Bronchial epithelial cell (primary cell): ENCODE results near the gene TEX29. TPM values are rescaled to one million over a fixed set of nuclear protein-coding genes. Genes with fewer than 3 reads are reported as not detected.

Source experiments
- DNase-seq: peaks from one replicate; pipeline ENCODE4 v3.0.0-alpha.2; 2010; ENCODE audit warnings: low read depth
- FAIRE-seq: peaks from 2 replicates; lab custom pipeline; 2011; peaks lifted over from hg19 to GRCh38; lab: Jason Lieb, UNC
- H3K27me3 ChIP-seq: 2 replicates; pipeline ENCODE4 v1.5.1; 2011; ENCODE audit warnings: low read length; ENCODE audit not compliant: control insufficient read depth, insufficient read depth
- H3K36me3 ChIP-seq: 2 replicates; pipeline ENCODE4 v1.5.1; 2011; ENCODE audit warnings: low read length; ENCODE audit not compliant: control insufficient read depth, insufficient read depth
- H3K4me3 ChIP-seq: 2 replicates; pipeline ENCODE4 v1.5.1; 2011; ENCODE audit warnings: mild to moderate bottlenecking, low read depth, low read length, control low read depth
- total RNA-seq: library from RNA; depleted of rRNA; stranded (reverse); fragments of >200 nt; gene quantifications from 2 replicates; pipeline ENCODE4 v1.2.1, GENCODE V29; 2014
- TF ChIP-seq, protein P1 (sequence below): IDR thresholded peaks from 2 replicates; pipeline ENCODE4 v1.5.1; 2011; ENCODE audit warnings: mild to moderate bottlenecking, moderate library complexity, low read length, control low read depth, inconsistent platforms; ENCODE audit not compliant: insufficient read depth, severe bottlenecking

The TEX29 gene
- total RNA-seq, 1 donor from 2014 or later = not detected

DNA sequence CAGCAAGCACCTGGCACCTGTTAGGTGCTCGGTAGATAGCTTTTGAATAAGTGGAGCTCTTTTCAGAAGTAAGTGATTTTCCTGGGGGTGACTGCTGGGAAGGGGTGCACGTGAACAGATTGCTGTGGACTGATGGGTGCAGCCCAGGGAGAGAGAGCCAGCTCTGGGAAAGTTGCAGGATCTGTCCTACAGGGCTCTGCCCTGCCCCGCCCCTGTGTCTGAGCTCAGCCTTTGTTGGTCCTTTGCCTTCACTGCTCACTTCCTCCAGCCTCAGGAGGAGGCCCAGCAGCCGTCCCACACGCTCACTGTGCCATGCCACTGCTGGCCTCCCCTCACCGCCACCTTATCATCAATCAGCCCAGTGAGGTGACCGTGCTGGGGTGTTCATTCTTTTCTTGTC, 33.7 kb upstream of the TEX29 start:
- FAIRE-seq (no peak), DNase-seq (no peak)
- peaks cover 28% of the 10 kb centered on the region for H3K36me3 ChIP-seq
- no peaks in the 10 kb centered on the region for H3K27me3 ChIP-seq
- H3K4me3 ChIP-seq = no peak overlapping the region
- TF ChIP-seq, protein P1, sequence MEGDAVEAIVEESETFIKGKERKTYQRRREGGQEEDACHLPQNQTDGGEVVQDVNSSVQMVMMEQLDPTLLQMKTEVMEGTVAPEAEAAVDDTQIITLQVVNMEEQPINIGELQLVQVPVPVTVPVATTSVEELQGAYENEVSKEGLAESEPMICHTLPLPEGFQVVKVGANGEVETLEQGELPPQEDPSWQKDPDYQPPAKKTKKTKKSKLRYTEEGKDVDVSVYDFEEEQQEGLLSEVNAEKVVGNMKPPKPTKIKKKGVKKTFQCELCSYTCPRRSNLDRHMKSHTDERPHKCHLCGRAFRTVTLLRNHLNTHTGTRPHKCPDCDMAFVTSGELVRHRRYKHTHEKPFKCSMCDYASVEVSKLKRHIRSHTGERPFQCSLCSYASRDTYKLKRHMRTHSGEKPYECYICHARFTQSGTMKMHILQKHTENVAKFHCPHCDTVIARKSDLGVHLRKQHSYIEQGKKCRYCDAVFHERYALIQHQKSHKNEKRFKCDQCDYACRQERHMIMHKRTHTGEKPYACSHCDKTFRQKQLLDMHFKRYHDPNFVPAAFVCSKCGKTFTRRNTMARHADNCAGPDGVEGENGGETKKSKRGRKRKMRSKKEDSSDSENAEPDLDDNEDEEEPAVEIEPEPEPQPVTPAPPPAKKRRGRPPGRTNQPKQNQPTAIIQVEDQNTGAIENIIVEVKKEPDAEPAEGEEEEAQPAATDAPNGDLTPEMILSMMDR = no peak

DNA sequence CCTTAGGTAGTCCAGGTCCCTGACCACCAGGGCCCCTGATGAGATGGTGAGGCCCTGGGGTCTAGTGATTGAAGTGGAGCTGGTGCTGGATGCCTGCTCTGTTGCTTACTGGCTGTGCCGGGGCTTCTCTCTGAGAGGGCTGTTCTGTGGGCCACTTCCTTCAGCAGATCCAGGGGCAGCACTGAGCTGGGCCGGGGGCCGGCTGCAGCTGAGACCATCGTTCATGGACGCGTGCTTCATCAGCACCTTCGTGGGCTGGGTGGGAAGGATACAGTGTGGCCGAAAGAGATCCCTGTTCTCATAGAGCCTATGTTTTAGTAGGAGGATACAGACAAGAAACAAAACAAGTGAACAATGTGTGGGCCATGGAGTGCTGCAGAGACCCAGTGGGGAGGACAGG, 33.2 kb upstream of the TEX29 start:
- peaks cover 29% of the 10 kb centered on the region for H3K36me3 ChIP-seq
- H3K4me3 ChIP-seq = no peak overlapping the region
- no peak for FAIRE-seq
- TF ChIP-seq, protein P1 = no peak
- no peak for DNase-seq
- H3K27me3 ChIP-seq = no peaks in the 10 kb centered on the region

DNA sequence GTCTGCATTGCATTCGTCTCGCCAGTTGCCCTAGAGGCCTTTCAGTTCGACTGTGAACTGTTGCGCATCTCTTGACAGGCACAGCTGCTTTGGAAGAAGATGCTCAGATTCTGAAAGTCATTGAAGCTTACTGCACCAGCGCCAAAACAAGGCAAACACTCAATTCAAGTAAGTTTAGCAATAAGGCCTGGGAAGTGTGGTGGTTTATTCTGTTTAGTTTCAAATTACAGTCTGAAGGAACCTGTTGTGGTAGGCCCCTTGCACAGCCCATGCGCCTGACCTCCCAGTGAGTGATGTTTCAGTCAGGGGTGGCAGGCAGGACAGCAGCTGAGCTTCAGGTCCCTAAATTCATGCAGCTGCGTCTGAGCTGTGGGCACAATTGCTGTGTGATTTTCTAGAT, 32.2 kb upstream of the TEX29 start:
- H3K4me3 ChIP-seq = no peak overlapping the region
- H3K27me3 ChIP-seq = no peaks in the 10 kb centered on the region
- FAIRE-seq (no peak), DNase-seq (no peak)
- TF ChIP-seq, protein P1 = no peak
- peaks cover 30% of the 10 kb centered on the region for H3K36me3 ChIP-seq

DNA sequence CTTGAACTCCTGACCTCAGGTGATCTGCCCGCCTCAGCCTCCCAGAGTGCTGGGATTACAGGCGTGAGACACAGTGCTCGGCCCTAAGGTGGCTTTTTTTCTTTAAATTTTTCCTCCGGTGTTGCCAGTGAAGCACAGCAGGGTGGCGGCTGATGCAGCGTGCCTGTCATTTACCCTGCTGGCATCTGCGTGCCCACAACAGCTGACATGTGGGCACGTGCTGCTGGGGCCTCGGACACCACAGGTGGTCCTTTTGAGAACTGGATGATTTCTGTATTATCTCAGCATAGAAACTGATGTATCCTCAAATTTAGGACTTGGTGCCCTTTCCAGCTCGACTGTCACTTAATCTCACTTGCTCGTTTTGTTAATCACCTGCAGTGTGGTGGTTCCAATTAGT, 31.2 kb upstream of the TEX29 start:
- H3K27me3 ChIP-seq = no peaks in the 10 kb centered on the region
- H3K36me3 ChIP-seq = peaks cover 30% of the 10 kb centered on the region
- TF ChIP-seq, protein P1 = no peak
- FAIRE-seq (no peak), DNase-seq (no peak)
- no peak overlapping the region for H3K4me3 ChIP-seq

DNA sequence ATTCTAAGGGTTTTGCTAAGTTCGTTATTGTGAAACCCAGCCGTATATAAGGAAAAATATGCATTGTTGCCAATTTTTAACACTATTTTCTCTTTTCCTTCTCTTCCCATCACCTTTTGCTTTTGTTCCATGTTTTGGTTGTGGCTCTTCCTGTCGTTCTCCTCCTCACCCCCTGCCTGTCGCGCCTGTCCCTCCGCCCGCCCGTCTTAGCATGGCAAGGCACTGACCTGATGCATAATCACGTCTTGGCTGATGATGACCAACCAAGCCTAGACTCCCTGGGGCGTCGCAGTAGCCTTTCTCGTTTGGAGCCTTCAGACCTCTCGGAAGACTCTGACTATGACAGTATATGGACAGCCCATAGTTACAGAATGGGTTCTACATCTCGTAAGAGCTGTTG, 28.5 kb upstream of the TEX29 start:
- DNase-seq (no peak), FAIRE-seq (no peak)
- H3K4me3 ChIP-seq = no peak overlapping the region
- peaks cover 14% of the 10 kb centered on the region for H3K36me3 ChIP-seq
- TF ChIP-seq, protein P1 = no peak
- no peaks in the 10 kb centered on the region for H3K27me3 ChIP-seq

DNA sequence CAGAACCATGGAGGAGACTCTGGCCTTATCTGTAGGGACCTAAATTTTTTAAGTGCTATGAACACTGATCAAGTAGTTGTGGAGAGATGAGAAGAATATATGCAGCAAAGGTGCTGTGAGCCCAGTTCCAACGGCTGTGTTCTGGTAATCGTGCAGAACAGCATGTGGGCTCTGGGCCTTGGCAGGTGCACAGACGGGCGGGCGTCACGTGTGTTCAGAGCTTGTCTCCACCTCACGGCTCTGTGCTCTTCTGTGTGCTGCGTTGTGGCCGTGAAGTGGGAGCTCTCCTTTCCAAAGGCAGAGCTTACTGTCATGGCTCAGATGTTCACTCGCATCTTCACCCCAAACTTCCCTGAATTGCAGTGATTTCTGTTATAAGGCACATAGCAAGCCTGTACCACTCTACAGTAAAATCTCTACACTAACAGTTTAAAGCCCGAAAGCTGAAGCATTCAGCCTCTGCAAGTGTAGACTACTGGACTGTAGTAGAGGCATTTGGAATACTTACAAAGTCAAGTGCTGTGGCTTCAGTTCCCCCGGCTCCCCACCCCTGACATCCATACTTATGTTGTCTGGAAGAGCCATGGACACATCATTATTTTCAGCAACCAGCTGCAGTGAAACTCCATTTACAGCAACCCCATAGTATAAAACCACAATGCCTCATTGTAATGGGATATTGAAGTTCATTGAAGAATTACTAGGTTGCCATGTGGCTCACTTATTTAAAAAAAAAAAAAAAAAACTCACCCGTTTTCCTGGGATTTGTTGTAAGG, 27.5 kb upstream of the TEX29 start:
- Histone ChIP-seq H3K4me3 (no peak overlapping the region), H3K36me3 (peaks cover 9% of the 10 kb centered on the region), H3K27me3 (no peaks in the 10 kb centered on the region)
- DNase-seq (no peak), FAIRE-seq (no peak)
- TF ChIP-seq, protein P1 = no peak
